HG03135 (cell line): ENCODE results near the gene CHST12.

Experiments used
- ATAC-seq: cut with Tn5 transposase; IDR thresholded peaks from one replicate; pipeline ENCODE4 v1.9.1; 2021; ENCODE audit warnings: mild to moderate bottlenecking, moderate library complexity; ENCODE audit not compliant: unreplicated experiment

Gene CHST12

DNA sequence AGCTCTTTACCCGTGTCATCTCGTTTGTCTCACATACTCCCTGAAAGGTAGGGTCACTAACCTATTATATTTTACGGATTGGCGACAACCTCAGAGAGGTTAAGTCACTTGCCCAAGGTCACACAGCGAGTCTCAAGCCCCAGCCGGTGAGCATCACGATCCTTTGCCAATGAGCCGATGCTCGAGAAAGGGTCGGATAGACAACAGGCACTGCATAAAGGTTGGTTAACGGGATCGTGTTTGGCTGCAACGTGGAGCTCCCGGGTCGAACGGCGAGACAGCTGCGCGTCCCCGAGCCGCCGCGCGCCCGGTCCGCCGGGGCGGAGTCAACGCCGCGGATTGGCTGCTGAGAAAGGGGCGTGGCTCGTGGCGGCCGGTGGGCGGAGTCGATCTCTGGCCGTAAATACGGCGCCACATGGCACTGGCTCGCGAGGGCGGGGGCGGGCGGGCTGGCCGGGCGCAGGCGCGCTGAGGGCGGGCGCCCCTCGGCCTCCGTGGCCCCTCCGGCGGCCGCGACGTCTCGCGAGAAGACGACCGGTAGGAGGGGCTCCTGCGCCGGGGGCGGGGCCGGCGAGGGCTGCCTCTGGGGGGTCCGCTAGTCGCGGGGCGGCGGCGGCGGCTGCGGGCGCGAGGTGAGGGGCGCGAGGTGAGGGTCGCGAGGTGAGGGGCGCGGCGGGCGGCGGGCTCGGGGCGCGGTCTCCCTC lies at the start of gene CHST12:
TSS of gene CHST12 (plus strand) at position 598 of the 704 bp plus-strand sequence. CDS start 29,029 bp downstream, outside the sequence.
- peak; percentile 50 for ATAC-seq

DNA sequence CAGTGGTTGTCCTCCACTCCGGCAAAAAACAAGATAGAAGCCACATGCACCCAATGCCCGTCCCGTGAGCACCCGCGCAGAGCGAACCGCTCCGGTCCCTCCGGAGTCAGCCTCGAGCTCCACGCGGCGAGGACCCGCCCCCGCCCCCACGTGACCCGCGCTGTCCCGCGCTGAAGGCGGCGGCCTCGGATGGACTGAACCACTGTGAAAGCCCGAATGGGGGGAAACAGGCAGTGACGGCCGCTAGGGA lies 49.5 kb upstream of the CHST12 start:
- peak; percentile 54 for ATAC-seq

DNA sequence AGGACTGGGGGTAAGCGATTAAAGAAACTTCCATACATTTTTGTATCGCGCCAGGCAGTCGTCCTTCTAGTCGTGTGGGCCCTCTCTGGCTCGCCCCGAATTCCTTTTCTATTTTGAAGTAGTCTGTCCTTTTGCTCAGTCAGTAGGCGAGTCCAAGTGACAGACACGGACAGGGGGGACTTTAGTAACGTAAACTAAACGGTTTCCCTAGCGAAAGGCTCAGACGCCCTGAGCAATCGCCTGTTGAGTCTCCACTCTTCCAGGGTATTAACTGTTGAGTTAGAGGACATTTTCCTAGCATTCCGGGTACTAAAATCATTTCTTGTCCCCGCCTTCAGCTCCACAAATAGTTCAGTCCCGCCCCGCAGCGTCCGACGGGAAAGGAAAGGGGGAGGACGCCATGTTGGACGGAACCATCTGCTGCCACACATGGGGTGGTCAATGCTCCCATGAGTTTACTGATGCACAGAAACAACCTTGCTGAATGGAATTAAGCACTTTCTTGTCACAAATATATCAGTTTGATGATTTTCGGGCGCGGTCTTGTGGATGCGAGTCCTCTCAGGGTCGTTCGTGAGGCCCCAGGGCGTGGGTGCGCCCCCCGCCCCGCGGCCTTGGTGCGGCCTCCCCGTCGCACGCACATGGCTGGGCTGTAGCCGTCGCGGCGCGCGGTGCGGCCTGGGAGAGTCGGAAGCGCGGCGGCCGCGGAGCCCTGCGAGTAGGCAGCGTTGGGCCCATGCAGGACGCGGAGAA lies 49.0 kb upstream of the CHST12 start, which contains the start of gene EIF3B:
TSS of gene EIF3B (plus strand) at position 642 of the 753 bp plus-strand sequence. CDS start at position 737, 95 bp downstream.
- peak; percentile 80 for ATAC-seq

DNA sequence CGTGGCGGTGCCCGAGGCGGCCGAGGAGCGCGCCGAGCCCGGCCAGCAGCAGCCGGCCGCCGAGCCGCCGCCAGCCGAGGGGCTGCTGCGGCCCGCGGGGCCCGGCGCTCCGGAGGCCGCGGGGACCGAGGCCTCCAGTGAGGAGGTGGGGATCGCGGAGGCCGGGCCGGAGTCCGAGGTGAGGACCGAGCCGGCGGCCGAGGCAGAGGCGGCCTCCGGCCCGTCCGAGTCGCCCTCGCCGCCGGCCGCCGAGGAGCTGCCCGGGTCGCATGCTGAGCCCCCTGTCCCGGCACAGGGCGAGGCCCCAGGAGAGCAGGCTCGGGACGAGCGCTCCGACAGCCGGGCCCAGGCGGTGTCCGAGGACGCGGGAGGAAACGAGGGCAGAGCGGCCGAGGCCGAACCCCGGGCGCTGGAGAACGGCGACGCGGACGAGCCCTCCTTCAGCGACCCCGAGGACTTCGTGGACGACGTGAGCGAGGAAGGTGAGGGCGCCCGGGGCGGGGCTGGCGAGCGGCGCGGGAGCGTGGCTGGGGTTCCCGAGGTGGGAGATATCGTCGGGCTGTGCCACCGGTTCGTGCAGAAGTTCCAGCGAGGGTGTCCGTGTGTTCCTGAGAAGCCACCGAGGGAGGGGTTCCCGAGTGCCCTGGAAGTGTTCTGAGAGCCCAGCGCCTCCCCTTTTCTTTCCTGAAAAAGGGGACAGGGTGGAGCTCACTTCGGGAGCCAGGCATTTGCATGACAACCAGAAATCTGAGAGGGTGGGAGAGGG lies 48.3 kb upstream of the CHST12 start:
- ATAC-seq, result peak; percentile 19

DNA sequence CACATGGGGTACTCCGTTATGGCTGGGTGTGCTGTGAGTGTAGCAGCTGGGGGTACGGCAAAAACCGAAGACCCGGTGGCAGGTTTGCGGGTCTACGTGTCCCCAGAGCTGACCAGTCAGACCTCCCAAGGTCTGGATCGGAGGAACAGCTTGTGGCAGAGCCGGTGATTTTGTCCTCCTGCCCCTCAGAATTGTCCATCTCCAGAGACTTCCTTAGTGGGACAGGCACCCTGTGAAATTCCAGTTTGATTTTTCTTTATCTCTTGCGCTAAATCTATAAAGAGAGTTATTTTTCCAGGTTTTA lies 47.8 kb upstream of the CHST12 start:
- no peak for ATAC-seq

DNA sequence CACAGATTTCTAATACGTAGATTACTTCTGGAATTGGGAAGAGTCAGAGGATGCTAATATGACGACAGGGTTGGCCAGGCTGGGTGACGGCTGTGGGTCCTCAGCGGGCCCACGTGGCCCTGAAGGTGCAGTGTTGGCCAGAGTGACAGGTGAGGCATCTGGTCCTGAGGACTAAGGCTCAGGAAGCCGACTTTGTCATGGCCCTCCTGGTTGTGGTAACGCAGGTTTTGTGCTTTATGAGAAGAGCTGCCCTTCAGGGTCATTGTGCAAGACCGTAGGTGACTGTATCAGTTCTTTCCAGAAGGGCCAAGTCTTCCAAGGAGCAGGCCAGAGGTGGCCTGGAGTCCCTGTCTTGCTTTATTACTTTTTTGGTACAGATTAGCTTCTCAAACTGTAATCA lies 46.2 kb upstream of the CHST12 start:
- ATAC-seq, result no peak

DNA sequence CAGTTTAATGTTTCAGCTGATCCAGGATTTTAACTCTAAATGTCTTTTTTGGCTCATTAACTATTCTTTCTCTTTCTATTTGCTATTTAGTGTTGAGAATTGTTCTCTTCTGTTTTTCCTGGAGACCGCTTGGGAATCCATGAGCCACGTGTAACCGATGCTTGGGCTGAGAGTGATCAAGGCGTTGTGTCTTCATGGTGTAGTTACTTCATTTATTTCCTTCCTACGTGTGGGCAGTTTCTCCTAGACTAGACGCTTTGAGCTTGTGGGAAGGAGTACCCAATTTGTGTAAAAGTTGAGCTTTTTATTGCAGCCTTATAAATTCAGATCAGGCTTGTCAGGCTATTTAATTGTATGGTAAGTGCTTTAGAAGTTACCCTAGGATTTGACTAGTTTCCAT lies 45.8 kb upstream of the CHST12 start:
- no peak for ATAC-seq

DNA sequence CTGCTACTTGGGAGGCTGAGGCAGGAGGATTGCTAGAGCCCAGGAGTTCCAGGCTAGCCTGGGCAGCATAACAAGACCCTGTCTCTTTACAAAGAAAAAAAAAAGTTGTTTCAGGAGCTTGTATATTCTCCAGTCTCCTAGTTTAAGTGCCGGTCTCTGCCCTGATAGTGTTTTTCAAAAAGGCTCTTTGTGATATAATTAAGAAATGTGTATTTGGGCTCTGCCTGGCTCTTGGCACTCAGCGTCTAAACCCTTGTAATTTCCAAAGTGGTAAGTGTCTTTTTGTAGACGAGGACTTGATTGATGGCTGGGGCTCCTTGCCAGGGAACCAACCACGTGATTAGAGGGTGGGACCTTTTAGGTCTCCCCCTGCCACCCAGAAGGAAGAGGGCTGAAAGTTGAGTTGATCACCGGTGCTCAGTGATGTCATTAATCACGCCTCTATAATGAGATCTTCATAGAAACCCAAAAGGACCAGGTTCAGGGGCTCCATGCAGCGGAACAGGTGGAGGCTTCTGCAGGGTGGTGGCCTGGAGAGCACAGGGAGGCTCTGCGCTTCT lies 44.4 kb upstream of the CHST12 start:
- ATAC-seq, result no peak

DNA sequence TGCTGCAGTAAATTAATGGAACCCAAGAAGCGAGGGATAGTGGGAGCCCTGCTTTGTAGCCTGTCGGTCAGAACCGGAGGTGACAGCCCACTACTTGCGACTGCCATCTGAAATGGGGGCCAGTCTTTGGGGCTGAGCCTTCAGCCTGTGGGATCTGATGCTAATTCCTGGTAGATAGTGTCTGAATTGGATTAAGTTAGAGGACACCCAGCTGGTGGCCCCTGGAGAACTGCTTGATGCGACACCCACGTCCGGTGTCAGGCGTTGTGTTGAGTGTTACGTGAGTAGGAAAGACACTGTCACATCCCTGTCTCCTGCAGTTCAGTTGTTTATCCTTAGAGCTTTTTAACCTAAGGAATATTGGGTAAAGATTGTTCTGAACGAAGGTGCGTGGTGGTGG lies 43.8 kb upstream of the CHST12 start:
- no peak for ATAC-seq

DNA sequence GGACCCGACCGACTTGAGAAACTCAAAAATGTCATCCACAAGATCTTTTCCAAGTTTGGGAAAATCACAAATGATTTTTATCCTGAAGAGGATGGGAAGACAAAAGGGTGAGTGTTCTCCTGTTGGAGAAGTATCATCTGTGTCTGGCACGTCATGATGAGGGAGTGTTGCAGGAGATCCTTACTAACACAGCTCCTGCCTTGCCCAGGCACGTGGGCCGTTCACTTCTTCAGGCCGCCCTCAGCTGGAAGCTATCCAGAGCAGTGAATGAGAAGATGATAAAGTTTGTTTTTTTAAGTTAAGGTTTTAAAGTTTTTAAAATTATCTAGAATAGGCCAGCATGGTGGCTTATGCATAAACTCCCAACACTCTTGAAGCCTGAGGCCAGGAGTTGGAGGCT lies 42.6 kb upstream of the CHST12 start:
- ATAC-seq, result no peak

DNA sequence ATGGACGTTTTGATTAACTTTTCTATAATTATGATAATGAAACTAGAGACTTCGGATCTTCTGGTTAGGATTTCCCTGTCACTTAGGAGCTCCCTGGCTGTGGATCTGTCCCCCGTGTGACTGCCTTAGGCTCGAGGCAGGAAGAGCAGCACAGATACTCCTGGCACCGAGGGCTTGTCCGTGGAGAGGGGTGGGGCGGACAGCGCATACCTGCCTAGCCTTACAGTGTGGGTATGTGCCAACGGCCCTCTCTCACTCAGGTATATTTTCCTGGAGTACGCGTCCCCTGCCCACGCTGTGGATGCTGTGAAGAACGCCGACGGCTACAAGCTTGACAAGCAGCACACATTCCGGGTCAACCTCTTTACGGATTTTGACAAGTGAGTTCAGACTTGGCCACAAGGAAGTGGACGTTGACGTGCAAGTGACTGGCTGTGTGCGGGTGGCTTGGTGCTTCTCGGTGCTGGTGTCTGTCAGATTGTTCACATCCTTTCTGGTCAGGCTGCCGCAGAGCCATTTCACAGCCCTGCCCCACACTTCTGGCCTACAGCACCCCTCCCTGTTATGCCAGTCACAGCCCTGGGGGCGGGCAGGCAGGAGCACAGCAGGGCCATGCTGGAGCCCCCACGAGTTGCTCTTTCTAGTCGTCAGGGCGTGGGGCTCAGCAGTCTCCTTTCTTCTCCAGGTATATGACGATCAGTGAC lies 40.9 kb upstream of the CHST12 start:
- ATAC-seq, result no peak

DNA sequence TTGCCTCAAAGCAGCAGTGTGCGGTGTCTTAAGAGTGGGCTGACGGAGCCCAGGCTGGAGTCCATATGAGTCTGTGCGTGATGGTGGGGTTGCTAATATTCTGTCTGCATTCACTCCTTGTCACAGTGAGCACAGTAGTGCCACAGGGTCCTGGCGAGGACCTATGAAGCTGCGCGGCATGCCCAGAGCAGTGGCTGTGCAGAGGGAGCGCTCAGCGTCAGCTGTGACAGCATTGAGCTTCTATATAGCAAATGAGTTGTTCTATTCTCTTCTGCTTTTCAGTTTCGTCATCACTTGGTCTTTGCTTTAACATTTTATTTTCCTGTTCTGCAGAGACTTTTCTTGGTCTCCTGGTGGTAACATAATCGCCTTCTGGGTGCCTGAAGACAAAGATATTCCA lies 34.3 kb upstream of the CHST12 start:
- no peak for ATAC-seq

DNA sequence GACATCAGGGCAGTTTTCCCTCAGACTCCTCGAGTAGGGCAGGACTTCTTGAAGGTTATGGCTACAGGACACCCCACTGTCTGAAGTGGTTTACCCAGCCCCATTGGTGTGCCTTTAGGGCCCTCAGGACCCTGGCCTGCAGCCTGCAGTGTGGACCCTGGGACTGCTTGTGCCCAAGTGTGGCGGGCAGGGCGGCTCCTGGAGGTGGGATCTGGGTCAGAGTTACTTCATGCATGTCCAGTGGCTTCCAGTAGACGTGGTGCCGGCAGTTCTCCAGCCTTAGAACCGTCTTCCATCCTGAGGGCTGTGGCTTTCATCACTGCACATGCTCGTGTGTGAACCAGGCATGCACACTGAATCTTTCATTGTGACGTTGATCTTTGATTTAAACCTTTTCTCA lies 32.1 kb upstream of the CHST12 start:
- ATAC-seq, result no peak

DNA sequence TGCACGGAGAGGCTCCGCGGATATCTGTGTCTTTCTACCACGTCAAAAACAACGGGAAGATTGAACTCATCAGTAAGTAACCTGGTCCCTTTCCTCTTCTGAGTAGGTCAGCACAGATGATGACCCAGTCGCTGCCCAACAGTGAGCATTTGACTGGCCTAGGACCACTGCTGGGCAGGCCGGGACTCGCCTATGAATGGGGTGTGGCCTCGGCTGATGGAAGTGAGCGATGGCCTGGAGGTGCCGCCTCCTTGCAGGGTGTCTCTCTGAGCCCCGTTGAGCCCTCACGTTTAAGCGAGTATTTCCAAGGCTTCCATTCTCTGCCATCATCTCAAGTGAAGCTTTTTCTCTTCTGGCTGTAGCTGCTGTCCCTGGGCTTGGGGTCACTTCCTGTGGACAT lies 30.7 kb upstream of the CHST12 start:
- no peak for ATAC-seq

DNA sequence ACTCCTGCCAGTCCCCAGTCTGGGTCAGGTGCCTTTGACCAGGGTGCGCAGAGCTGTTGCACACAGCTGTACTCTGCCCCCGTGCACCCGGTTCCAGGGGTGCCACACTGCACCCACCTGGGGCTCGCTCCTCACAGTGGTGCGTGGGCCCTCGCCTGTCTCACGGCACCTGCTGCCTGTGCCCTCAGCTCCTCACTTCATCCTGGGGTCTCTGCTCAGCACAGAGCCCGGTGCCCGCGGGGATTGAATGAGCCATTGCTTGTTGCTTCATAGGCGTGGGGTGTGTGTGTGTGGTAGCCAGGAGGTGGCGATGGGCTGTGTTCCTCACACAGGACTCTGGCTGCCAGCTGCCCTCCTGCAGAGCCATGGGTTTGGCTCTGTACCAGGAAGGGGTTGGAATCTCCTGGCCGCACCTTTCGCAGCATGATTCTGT lies 30.3 kb upstream of the CHST12 start:
- ATAC-seq, result no peak

DNA sequence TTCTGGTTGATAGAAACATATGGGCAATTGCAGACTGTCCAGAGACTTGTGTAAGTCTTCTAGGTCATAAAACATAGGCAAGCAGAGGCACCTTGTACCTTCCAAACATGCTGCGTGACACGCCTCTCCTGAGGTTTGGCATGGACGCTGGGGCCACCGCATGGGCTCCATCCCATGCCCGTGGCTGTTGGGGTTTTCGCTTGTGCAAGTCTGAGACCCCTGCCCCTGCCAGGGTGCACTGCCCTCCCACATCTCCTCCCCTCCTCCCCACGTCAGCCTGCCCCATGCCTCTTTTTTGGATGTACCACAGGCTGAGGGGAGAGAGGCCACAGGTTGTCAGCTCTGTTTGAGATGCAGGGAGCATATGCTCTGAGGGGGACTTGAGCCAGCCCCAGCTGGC lies 29.8 kb upstream of the CHST12 start:
- ATAC-seq, result no peak

DNA sequence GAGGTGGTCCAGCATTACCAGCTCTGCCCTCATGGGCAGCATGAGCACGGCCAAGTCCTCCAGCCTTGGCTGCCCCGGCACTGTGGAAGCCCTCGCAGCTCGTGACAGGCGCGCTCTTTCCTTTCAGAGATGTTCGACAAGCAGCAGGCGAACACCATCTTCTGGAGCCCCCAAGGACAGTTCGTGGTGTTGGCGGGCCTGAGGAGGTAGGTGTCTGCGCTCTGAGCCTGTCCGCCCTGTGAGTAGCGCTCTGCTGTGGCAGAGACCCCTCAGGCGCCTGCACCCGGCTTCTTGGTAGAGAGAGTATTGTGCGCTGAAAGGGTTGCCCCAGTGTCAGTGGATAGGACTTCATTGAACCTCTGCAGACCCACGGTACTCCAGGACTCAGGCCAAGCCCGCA lies 29.0 kb upstream of the CHST12 start:
- ATAC-seq, result no peak

DNA sequence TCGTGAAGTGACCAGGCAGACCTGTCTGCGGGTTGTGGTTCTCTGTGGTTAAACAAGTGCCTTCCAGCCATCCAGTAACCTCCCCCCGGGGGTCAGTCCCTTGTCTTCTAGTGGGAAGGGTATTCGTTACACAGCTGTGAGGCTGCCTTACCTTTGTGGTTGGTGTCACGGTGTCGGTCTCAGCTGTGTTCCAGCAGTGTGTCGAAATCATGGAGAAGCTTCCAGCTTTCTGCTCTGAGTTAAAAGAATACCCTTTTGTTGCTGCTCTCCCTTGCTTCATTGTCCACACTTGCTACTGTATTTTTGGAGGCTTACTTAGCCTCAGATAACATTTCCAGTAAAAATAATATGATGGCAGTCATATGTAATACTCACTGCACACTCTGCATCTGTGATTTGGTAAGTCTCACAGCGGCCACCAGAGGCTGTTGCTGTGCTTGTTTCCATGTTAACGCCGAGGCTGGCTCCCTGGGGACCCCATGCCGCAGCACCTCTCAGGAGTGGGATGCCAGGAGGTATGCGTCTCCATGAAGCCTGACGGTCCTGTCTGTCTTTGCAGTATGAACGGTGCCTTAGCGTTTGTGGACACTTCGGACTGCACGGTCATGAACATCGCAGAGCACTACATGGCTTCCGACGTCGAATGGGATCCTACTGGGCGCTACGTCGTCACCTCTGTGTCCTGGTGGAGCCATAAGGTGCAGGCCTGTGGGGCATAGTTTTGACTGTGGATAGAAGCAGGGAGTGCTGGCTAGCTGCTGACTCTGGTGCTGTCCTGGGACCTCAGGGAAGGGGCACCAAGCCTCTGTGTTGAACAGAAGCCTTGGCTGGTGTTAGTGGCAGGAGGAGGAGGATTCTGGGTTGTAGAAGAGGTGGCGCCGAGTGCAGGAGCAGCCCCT lies 28.3 kb upstream of the CHST12 start:
- ATAC-seq, result no peak

DNA sequence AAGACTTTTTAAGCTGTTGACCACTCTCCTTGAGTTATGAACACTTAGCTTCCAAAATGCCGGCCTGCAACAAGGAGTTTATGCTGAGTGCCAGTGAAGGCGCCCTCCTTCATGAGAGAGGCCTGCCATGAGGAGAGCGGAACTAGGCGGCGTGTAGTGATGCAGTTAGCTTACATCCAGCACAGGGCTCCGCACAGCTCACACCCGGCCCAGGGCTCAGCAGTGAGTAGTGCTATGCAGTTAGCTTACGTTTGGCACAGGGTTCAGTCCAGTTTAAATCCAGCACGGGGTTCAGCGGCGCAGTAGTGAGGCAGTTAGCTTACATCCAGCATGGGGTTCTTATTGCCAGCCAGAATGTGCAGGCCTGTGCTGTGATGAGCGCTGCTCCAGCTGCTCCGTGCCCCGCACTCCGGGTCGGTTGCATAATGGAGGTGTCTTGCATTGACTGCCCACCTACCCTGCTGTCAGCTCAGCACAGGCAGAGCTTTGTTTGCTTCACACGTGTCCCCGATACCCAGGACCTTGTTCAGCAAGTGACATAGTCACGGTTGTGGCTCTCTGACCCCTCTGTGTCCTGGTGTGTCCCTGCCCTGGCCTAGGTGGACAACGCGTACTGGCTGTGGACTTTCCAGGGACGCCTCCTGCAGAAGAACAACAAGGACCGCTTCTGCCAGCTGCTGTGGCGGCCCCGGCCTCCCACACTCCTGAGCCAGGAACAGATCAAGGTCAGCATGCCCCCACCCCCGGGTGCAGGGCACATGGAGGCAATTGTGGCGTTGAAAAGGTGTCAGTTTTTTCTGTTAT lies 26.9 kb upstream of the CHST12 start:
- ATAC-seq, result no peak
